ENCODE data around the gene PTPRK.

The PTPRK gene

GRCh38 chr6:128520436-128521281 is at the start of gene PTPRK:
TSS of gene PTPRK (minus strand) at chr6:128520599. CDS start at chr6:128520358, 241 bp downstream.
- peaks cover 7% of the 10 kb centered on the region for H3K27me3 ChIP-seq (replicated peaks; ENCODE audit: control insufficient read depth, insufficient read depth, low read length)
- H3K36me3 ChIP-seq (ENCODE audit: control insufficient read depth, insufficient read depth, low read length), result no peaks in the 10 kb centered on the region
- peak; percentile 82 for DNase-seq (ENCODE audit: extremely low read depth, insufficient read length)
- peak within 1 kb of the TSS; percentile 48 for H3K4me3 ChIP-seq (replicated peaks; ENCODE audit: low read depth, low read length)
- no peak for TF ChIP-seq CTCF (IDR thresholded peaks at IDR 0.05; ENCODE audit: insufficient read depth, low read length, poor library complexity, severe bottlenecking)

GRCh38 chr6:128567029-128567428 is 46.6 kb upstream of the PTPRK start:
- TF ChIP-seq CTCF (IDR thresholded peaks at IDR 0.05; ENCODE audit: insufficient read depth, low read length, poor library complexity, severe bottlenecking), result no peak

GRCh38 chr6:128560966-128561365 is 40.6 kb upstream of the PTPRK start:
- Histone ChIP-seq H3K36me3 (ENCODE audit: control insufficient read depth, insufficient read depth, low read length) (no peaks in the 10 kb centered on the region), H3K4me3 (replicated peaks; ENCODE audit: low read depth, low read length) (no peak overlapping the region), H3K27me3 (replicated peaks; ENCODE audit: control insufficient read depth, insufficient read depth, low read length) (no peaks in the 10 kb centered on the region)
- no peak for TF ChIP-seq CTCF (IDR thresholded peaks at IDR 0.05; ENCODE audit: insufficient read depth, low read length, poor library complexity, severe bottlenecking)
- no peak for DNase-seq (ENCODE audit: extremely low read depth, insufficient read length)

More at GRCh38 chr6:128567029-128567428, 46.6 kb upstream of the PTPRK start:
- H3K36me3 ChIP-seq (ENCODE audit: control insufficient read depth, insufficient read depth, low read length), result no peaks in the 10 kb centered on the region
- no peak overlapping the region for H3K4me3 ChIP-seq (replicated peaks; ENCODE audit: low read depth, low read length)
- DNase-seq (ENCODE audit: extremely low read depth, insufficient read length), result no peak
- H3K27me3 ChIP-seq (replicated peaks; ENCODE audit: control insufficient read depth, insufficient read depth, low read length), result no peaks in the 10 kb centered on the region

GRCh38 chr6:128558924-128559323 is 38.5 kb upstream of the PTPRK start:
- Histone ChIP-seq H3K27me3 (replicated peaks; ENCODE audit: control insufficient read depth, insufficient read depth, low read length) (no peaks in the 10 kb centered on the region), H3K36me3 (ENCODE audit: control insufficient read depth, insufficient read depth, low read length) (no peaks in the 10 kb centered on the region), H3K4me3 (replicated peaks; ENCODE audit: low read depth, low read length) (no peak overlapping the region)
- no peak for DNase-seq (ENCODE audit: extremely low read depth, insufficient read length)
- TF ChIP-seq CTCF (IDR thresholded peaks at IDR 0.05; ENCODE audit: insufficient read depth, low read length, poor library complexity, severe bottlenecking), result no peak

GRCh38 chr6:128558021-128558420 is 37.6 kb upstream of the PTPRK start:
- Histone ChIP-seq H3K36me3 (ENCODE audit: control insufficient read depth, insufficient read depth, low read length) (no peaks in the 10 kb centered on the region), H3K27me3 (replicated peaks; ENCODE audit: control insufficient read depth, insufficient read depth, low read length) (no peaks in the 10 kb centered on the region), H3K4me3 (replicated peaks; ENCODE audit: low read depth, low read length) (no peak overlapping the region)
- no peak for DNase-seq (ENCODE audit: extremely low read depth, insufficient read length)
- TF ChIP-seq CTCF (IDR thresholded peaks at IDR 0.05; ENCODE audit: insufficient read depth, low read length, poor library complexity, severe bottlenecking), result no peak
